CD4-positive, alpha-beta T cell (primary cell): ENCODE measurements around the gene SUCO. TPM values are rescaled to one million over a fixed set of nuclear protein-coding genes. Genes with fewer than 3 reads are reported as not detected.

Source experiments
- ATAC-seq: fragments of 200-7000 bp; cut with Tn5 transposase; one replicate; pipeline ENCODE4 v1.10.0; 2022; ENCODE audit warnings: mild to moderate bottlenecking; ENCODE audit not compliant: poor library complexity
- CTCF ChIA-PET: fragments of 350-600 bp; sonication (Branson Sonifier 250); formaldehyde crosslinking; loops from one replicate; lab custom pipeline; 2021; ENCODE audit warnings: antibody characterized with exemption, inconsistent platforms; lab: Charles Lee
- POLR2A ChIA-PET: fragments of 350-600 bp; sonication (Branson Sonifier 250); formaldehyde crosslinking; loops from one replicate; lab custom pipeline; 2021; ENCODE audit warnings: antibody characterized with exemption, inconsistent platforms; lab: Charles Lee
- DNase-seq, 14 experiments: peaks; one replicate each; pipeline ENCODE4 v3.0.0-alpha.2; 2013 to 2020; ENCODE audit warnings: mixed read lengths in 2 of 14
- H3K27ac ChIP-seq, 2 donors: one replicate each; pipeline versions ENCODE4 v1.5.1 to v1.7.0; 2013; ENCODE audit warnings: low read length in 2 of 2, low read depth in 1 of 2, mild to moderate bottlenecking in 1 of 2
- H3K27me3 ChIP-seq, 2 experiments: 1 replicate in 1 of 2; 2 replicates in 1 of 2; pipeline versions ENCODE4 v1.6.1 to v1.7.0; 2013; ENCODE audit warnings: low read length in 2 of 2, control low read depth in 1 of 2, mild to moderate bottlenecking in 1 of 2, moderate library complexity in 1 of 2; ENCODE audit not compliant: insufficient read depth in 2 of 2, control insufficient read depth in 1 of 2
- H3K36me3 ChIP-seq: one replicate; pipeline ENCODE4 v1.6.1; 2013; ENCODE audit warnings: low read length, control low read depth; ENCODE audit not compliant: insufficient read depth
- H3K4me1 ChIP-seq: one replicate; pipeline ENCODE4 v1.6.1; 2013; ENCODE audit warnings: low read length, control low read depth; ENCODE audit not compliant: insufficient read depth
- H3K4me3 ChIP-seq: one replicate; pipeline ENCODE4 v1.5.1; 2013; ENCODE audit warnings: mild to moderate bottlenecking, low read length, moderate library complexity
- H3K9me3 ChIP-seq, 2 experiments: 1 replicate in 1 of 2; 2 replicates in 1 of 2; pipeline versions ENCODE4 v1.6.1 to v1.7.0; 2013; ENCODE audit warnings: low read length in 2 of 2, mild to moderate bottlenecking in 2 of 2, control low read depth in 1 of 2, moderate library complexity in 1 of 2; ENCODE audit not compliant: control insufficient read depth in 1 of 2, insufficient read depth in 1 of 2
- H3K27ac Mint-ChIP-seq: one replicate; pipeline ENCODE4 v1.8.0; 2020; ENCODE audit warnings: mixed read lengths
- H3K27me3 Mint-ChIP-seq: one replicate; pipeline ENCODE4 v1.8.0; 2021; ENCODE audit warnings: mixed read lengths
- H3K36me3 Mint-ChIP-seq: one replicate; pipeline ENCODE4 v1.8.0; 2021; ENCODE audit warnings: low read depth, mixed read lengths
- H3K4me1 Mint-ChIP-seq: one replicate; pipeline ENCODE4 v1.8.0; 2021; ENCODE audit warnings: low read depth, mixed read lengths
- H3K4me3 Mint-ChIP-seq: one replicate; pipeline ENCODE4 v1.8.0; 2020; ENCODE audit warnings: mild to moderate bottlenecking, mixed read lengths
- H3K9me3 Mint-ChIP-seq: one replicate; pipeline ENCODE4 v1.8.0; 2020; ENCODE audit warnings: mixed read lengths
- intact Hi-C, 2 experiments: fragments of 100-400 bp; cut with DNase I in 1 of 2; cut with micrococcal nuclease in 1 of 2; formaldehyde crosslinking; loops; one replicate each; pipeline versions ENCODE4 v1.15.1 to v1.9.0; 2023 to 2025; cut with DNase I, micrococcal nuclease
- total RNA-seq, 174 experiments: library from RNA in 2 of 174; stranded (reverse) in 2 of 174; gene quantifications; one replicate each; pipeline ENCODE4 v1.2.3 and lab custom pipeline; 2021 to 2026
- TF ChIP-seq, protein P1 (sequence below): fragments of 200-600 bp; IDR thresholded peaks from one replicate; pipeline ENCODE4 v1.8.0; 2022; ENCODE audit warnings: antibody characterized with exemption, mild to moderate bottlenecking

The SUCO gene
- total RNA-seq, 2 experiments from 2014 or later = 93.1 to 104 TPM

DNA sequence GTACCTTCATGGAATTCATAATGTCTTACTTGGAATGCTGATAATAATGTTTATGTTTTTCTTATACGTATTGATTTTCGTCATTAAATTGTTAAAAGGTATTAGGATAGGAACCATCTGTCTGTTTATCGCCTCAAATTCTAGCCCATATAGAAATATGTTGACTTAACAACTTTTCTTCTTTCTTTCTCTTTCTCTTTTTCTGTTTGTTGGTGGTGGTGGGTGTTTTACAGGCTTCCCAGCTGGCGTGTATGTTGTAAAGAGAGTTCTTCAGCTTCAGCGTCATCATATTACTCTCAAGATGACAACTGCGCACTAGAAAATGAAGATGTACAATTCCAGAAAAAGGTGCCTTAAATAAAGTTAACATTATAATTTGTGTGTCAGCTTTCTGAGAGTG lies 18.3 kb downstream of the SUCO start:
- POLR2A ChIA-PET = no interaction called here
- CTCF ChIA-PET = no interaction called here
- TF ChIP-seq, protein P1, sequence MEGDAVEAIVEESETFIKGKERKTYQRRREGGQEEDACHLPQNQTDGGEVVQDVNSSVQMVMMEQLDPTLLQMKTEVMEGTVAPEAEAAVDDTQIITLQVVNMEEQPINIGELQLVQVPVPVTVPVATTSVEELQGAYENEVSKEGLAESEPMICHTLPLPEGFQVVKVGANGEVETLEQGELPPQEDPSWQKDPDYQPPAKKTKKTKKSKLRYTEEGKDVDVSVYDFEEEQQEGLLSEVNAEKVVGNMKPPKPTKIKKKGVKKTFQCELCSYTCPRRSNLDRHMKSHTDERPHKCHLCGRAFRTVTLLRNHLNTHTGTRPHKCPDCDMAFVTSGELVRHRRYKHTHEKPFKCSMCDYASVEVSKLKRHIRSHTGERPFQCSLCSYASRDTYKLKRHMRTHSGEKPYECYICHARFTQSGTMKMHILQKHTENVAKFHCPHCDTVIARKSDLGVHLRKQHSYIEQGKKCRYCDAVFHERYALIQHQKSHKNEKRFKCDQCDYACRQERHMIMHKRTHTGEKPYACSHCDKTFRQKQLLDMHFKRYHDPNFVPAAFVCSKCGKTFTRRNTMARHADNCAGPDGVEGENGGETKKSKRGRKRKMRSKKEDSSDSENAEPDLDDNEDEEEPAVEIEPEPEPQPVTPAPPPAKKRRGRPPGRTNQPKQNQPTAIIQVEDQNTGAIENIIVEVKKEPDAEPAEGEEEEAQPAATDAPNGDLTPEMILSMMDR = no peak
- Mint-ChIP-seq H3K4me3 (no peak overlapping the region), H3K27me3 (no peaks in the 10 kb centered on the region), H3K9me3 (no peaks in the 10 kb centered on the region), H3K4me1 (peaks cover 50% of the 10 kb centered on the region), H3K36me3 (peaks cover 31% of the 10 kb centered on the region), H3K27ac (no peak overlapping the region)
- ATAC-seq (no peak), DNase-seq (no peak)
- Histone ChIP-seq H3K27me3 (no peaks in the 10 kb centered on the region), H3K4me1 (peaks cover 4% of the 10 kb centered on the region), H3K36me3 (peaks cover 13% of the 10 kb centered on the region), H3K4me3 (no peak overlapping the region), H3K27ac (no peak overlapping the region), H3K9me3 (no peaks in the 10 kb centered on the region)
- intact Hi-C loops = no loop called here

DNA sequence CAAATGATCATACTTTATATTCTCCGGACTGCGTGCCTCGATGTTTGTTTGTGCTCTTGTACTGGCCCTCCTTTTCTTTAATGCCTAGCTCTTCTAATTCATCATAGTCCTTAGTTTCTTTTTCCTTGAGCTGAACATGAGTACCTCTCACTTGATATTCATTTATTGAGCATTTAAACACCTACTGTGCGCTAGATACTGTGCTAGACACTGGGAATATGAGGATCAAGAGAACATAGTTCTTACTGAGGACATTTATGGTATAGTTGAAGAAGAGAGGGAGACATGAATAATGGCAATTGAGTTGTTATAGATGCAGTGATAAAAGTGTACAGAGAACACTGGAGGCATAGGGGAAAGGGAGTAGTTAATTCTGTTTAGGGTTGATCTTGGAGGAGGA lies 22.0 kb downstream of the SUCO start:
- Histone ChIP-seq H3K4me3 (no peak overlapping the region), H3K36me3 (peaks cover 43% of the 10 kb centered on the region), H3K27me3 (no peaks in the 10 kb centered on the region), H3K9me3 (no peaks in the 10 kb centered on the region), H3K27ac (no peak overlapping the region), H3K4me1 (no peaks in the 10 kb centered on the region)
- ATAC-seq (no peak), DNase-seq (no peak)
- no peak overlapping the region for H3K27ac Mint-ChIP-seq
- no peaks in the 10 kb centered on the region for H3K9me3 Mint-ChIP-seq
- H3K36me3 Mint-ChIP-seq = peaks cover 64% of the 10 kb centered on the region
- CTCF ChIA-PET = no interaction called here
- intact Hi-C loops = loop anchor here in 1 of 2 experiments (2.0 kb wide), 1 partner anchor 18 kb away; no protein-coding TSS in a partner anchor
- H3K4me3 Mint-ChIP-seq = no peak overlapping the region
- TF ChIP-seq, protein P1 = no peak
- POLR2A ChIA-PET = no interaction called here
- H3K27me3 Mint-ChIP-seq = no peaks in the 10 kb centered on the region
- H3K4me1 Mint-ChIP-seq = peaks cover 19% of the 10 kb centered on the region

DNA sequence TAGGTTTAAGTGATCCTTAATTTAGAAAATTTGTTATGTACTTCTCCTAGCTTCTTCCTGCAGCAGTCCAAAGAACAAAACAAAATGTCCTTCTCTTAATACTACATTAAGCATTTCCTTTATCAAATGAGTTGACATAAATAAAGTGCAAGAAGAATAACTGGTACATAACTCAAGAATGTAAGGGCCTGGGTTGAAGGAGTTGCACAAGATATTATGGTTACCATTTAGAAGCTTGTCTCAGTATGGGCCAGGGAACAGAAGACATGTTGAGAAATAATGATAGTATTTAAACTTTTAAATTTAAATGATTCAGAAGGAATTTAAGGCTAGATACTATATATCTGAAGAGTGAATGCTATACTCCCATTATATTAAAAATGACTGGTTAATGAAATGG lies 23.5 kb downstream of the SUCO start:
- ATAC-seq (no peak), DNase-seq (no peak)
- H3K36me3 ChIP-seq = peaks cover 56% of the 10 kb centered on the region
- CTCF ChIA-PET = no interaction called here
- Mint-ChIP-seq H3K4me3 (no peak overlapping the region), H3K27me3 (no peaks in the 10 kb centered on the region), H3K4me1 (peaks cover 16% of the 10 kb centered on the region), H3K27ac (no peak overlapping the region), H3K9me3 (no peaks in the 10 kb centered on the region), H3K36me3 (peaks cover 80% of the 10 kb centered on the region)
- H3K9me3 ChIP-seq = no peaks in the 10 kb centered on the region
- TF ChIP-seq, protein P1 = no peak
- no peaks in the 10 kb centered on the region for H3K27me3 ChIP-seq
- H3K27ac ChIP-seq = no peak overlapping the region
- intact Hi-C loops = no loop called here
- H3K4me1 ChIP-seq = no peaks in the 10 kb centered on the region
- H3K4me3 ChIP-seq = no peak overlapping the region
- POLR2A ChIA-PET = no interaction called here
